ENCODE data around the gene COL5A1. TPM values are rescaled to one million over a fixed set of nuclear protein-coding genes. Genes with fewer than 3 reads are reported as not detected.
"Not testable (repeated sequence)": the region's sequence is repeated elsewhere in the genome, so short reads cannot be mapped to it uniquely, and the experiment has no call there.

COL5A1 gene
- total RNA-seq, 1 donor from 2014 or later = 42.6 TPM

DNA sequence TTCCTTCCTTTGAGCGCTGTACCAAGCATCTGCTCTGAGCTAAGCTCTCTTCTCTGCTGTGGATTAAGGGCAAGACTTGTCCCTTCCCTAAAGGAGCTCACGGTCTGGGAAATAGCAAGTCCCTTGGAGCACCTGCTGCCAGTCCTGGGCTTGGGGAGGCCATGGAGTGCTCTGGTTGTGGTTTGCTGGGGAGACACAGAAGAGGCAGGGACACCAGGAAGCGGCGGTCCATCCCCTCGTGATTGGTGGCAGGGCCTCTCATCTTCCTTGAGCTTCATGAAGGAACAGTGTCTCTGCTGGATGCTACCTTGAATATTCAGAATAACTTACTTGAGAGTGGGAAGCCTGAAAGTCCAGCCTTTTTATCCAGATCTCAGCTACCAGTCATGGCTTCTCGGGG is 35.3 kb downstream of the COL5A1 start:
- no peak for DNase-seq (ENCODE audit: low spot score)

DNA sequence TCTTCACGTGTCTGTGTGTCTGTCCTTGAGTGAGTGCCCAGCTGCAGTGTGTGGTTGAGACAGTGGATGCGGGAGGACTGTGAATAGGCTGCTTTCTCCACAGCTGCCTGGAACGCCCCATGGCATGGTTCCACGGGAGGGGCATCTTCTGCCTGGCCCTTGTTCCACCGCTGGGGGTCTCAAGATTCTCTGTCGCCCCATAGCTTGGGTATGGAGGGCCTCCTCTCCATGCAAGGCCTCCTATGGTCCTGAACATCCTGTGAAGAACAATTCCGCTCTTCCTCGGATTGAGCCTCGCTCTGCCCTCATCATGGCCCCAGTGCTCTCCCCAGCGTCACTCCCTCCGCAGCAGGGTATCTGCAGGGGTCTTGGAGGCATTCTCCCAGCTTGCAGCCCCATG is 36.1 kb downstream of the COL5A1 start:
- DNase-seq (ENCODE audit: low spot score) = no peak

DNA sequence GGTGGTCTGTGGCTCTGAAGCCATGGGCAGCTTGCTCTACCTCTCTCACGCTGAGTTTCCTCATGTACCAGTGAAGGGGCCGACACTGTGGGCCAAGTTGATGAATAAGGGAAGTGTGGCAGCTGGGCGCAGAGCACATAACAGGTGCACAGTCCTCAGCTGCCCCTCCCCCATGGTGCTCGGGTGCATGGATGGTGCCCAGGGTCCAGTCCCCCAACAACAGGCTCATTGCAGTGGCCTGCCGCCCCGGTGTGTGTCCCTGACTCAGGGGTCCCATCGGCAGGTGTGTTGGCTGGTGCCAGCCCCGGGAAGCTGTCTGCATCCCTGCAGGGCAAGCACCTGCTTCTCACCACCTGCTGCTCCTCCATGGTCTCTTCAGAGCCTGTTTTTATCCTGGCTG is 36.6 kb downstream of the COL5A1 start:
- no peak for DNase-seq (ENCODE audit: low spot score)

DNA sequence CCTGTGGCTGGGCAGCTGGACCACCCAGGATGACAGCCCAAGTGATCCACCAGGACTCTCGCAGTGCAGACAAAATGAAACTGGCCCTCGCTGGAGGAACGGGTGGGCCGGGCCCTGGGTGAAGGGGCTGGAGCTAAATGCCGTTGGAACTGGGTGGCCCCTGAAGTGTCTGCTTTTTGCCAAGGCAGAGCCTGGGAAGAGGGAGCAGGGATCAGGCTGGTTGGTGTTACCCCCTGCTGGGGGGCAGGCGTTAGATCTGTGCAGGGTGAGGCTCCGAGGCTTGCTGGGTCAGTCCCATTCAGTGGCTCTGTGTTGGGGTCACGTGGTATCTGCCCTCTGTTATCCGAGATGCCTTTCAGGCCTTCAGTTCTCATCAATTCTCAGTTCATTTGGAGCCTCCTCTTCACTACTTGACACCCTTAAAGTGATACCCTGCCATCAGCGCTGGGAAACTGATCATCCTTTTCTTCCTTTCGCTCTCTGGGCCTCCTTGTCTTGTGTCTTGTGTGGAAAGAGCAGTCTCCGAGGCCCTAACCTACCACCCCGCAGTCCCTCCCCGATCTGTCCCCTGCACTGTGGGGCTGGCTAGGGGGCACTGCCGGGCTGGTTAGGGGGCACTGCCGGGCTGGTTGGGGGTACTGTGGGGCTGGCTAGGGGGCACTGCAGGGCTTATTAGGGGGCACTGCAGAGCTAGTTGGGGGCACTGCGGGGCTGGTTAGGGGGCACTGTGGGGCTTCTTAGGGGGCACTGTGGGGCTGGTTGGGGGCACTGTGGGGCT is 37.3 kb downstream of the COL5A1 start:
- no peak for DNase-seq (ENCODE audit: low spot score)

- no peak for DNase-seq (ENCODE audit: low spot score)
These were observed 38.2 kb downstream of the COL5A1 start for GRCh38 chr9:134679616-134680392.

DNA sequence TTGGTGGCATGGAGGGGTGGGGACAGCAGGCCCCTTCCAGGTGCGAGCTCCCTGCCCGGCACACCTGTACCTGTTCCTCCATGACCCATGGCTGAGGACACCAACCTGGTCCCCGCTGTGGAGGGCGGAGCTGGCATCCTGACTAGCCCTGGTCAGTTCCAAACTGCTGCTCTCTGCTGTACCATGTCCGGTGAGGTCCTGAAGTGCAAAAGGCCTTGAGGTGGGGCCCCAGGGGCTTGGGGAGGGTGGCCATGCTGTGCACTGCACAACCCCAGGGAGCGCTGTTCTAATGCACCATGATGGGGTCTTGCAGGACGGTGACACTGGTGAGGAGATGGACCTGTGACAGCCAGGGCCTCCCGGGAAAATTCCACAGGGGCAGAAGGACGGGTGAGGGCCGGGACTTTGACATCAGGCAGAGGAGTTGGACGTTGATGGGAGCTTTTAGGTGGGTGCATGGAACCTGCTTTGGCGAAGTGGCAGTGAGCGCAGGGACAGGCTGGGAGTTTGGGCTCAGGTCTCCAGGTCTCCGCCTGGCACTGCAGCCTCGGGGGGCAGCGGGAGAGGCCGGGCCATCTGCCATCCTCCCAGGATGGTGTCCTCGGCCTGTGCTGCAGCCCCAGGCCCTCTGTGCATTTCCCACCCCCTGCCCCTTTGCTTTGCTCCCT is 38.9 kb downstream of the COL5A1 start:
- DNase-seq (ENCODE audit: low spot score) = no peak

- no peak for DNase-seq (ENCODE audit: low spot score)
These were observed 39.6 kb downstream of the COL5A1 start for GRCh38 chr9:134681061-134681661.

- DNase-seq (ENCODE audit: low spot score) = no peak
These were observed 40.4 kb downstream of the COL5A1 start for GRCh38 chr9:134682026-134682425.

- DNase-seq (ENCODE audit: low spot score) = no peak
These were observed 41.2 kb downstream of the COL5A1 start for GRCh38 chr9:134682651-134683364.

GRCh38 chr9:134683714-134684374 is 42.2 kb downstream of the COL5A1 start:
- no peak for DNase-seq (ENCODE audit: low spot score)

DNA sequence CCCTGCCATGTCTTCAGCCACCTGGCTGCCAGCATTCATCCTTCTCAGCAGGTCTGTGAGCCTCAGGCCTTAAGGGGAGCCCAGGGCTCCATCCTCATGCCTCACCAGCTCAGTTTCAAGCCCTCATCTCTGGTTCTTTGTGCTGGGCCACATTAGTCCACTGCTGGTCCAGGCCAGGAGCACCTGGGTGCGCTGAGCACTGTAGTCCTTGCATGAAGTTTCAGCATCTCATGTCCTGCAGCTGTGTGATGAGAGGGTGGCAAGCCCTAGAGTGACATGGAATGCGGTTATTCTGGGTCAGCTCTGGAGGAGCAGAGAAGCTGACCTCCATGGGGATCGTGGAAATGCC is 42.7 kb downstream of the COL5A1 start:
- no peak for DNase-seq (ENCODE audit: low spot score)

DNA sequence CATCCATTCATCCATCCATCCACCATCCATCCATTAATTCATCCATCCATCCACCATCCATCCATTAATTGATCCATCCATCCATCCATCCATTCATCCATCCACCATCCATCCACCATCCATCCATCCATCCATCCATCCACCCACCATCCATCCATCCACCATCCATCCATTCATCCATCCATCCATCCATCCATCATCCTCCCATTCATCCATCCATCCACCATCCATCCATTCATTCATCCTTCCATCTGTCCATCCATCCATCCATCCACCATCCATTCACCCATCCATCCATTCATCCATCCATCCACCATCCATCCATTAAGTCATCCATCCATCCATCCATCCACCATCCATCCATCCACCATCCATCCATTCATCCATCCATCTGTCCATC is 43.3 kb downstream of the COL5A1 start:
- not testable (repeated sequence) for DNase-seq (ENCODE audit: low spot score)

GRCh38 chr9:134685784-134686183 is 44.2 kb downstream of the COL5A1 start:
- no peak for DNase-seq (ENCODE audit: low spot score)

GRCh38 chr9:134686896-134687295 is 45.3 kb downstream of the COL5A1 start:
- DNase-seq (ENCODE audit: low spot score) = no peak

DNA sequence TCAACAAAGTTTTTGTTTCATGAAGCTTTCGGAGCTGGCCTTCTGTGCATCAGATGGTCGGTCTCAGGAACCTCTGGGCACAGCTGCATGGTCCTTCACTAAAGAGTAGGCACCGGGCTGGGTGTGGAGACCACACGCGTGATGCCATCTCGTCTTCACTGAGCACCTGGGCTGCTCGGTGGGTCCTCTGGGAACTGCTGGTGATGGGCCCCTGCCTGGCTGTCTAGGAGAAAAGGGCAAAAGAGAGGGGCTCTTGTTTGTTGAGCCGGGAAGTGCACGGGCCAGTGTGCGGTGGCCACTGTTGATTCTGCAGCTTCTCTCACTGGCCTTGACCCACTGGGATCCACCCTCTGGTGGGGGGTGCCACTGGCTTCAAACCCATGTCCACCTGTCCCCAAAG is 46.0 kb downstream of the COL5A1 start:
- no peak for DNase-seq (ENCODE audit: low spot score)

GRCh38 chr9:134688231-134688630 is 46.6 kb downstream of the COL5A1 start:
- DNase-seq (ENCODE audit: low spot score) = no peak

GRCh38 chr9:134688661-134689320 is 47.2 kb downstream of the COL5A1 start:
- no peak for DNase-seq (ENCODE audit: low spot score)

DNA sequence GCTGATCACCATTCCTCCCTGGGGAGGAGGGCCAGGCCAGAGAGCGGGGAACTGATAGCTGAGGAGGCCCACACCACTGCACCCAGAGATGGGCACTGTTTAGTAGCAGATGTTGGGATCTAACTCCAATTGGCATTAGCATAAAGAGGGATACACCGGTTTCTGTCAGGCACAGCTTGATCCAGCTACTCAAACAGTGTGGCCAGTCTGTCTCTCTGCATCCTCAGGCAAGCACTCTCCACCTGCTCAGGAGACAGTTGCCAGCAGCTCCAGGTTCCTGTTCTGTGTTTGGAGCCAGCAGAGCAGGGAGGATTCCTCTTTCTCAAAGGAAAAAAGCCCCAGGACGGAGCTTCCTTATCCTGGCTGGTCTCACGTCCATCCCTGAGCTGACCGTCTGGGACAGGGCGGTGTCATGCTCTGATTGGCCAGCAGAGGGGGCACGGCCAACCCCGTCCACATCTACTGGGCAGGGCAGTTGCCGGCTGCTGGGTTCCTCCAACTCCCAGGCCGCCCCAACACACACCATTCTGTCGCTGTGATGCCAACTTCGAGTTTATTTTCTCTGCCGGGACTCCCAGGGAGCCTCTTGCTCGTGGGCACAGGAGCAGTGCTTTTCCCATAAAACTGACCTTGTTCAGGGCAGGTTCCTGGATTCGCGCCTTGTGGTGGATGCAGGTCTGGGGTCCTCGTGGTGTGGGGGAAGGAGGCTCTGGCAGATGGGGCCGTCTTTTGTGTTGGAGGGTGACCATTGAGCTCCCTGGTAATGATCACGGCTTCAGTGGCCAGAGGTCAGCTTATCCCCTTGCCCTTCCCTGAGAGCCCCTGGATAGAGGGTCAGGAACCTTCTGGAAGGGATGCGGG is 47.9 kb downstream of the COL5A1 start:
- DNase-seq (ENCODE audit: low spot score) = peak; percentile 58

DNA sequence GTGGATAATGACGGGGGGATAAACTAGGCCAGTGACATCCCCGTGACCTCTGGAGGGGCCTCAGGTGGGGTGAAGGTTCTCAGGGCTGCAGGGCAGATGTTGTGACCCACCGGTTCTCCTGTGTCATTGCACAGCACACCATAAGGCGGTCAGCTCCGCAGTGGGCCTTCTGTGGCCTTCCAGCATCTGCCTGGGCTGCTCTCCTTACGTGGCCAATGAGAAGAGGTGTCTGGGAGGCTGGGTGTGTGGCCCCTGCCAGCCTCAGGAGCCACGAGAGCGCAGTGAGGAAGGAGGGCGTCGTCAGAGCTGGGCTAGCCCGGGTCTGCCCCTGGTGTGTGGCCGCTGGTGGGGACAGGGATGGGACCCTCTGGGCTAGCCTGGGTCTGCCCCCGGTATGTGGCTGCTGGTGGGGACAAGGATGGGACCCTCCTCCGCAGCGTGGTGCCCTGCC is 48.7 kb downstream of the COL5A1 start:
- DNase-seq (ENCODE audit: low spot score) = no peak

Data from mucosa of gallbladder (tissue), 1 donor.